Kidney (tissue), 14 donors: ENCODE results near the gene SLC22A1. TPM values are rescaled to one million over a fixed set of nuclear protein-coding genes. Genes with fewer than 3 reads are reported as not detected.

Source experiments
- DNase-seq, 5 donors: peaks; one replicate each; pipeline ENCODE4 v3.0.0-alpha.2; 2013 to 2020
- FAIRE-seq: peaks from 2 replicates; lab custom pipeline; 2012; peaks lifted over from hg19 to GRCh38; lab: Jason Lieb, UNC
- H3K27ac ChIP-seq, 2 donors: one replicate each; pipeline ENCODE4 v1.7.0; 2013; ENCODE audit warnings: low read depth in 2 of 2, low read length in 2 of 2, inconsistent platforms in 1 of 2
- H3K27me3 ChIP-seq: one replicate; pipeline ENCODE4 v1.7.1; 2013; ENCODE audit warnings: low read length, inconsistent platforms; ENCODE audit not compliant: control insufficient read depth, insufficient read depth
- H3K36me3 ChIP-seq, 3 donors: one replicate each; pipeline versions ENCODE4 v1.7.0 to v1.7.1; 2013; ENCODE audit warnings: low read length in 3 of 3, control low read depth in 1 of 3, inconsistent platforms in 1 of 3; ENCODE audit not compliant: insufficient read depth in 3 of 3, control insufficient read depth in 2 of 3
- H3K4me1 ChIP-seq, 3 donors: one replicate each; pipeline versions ENCODE4 v1.7.0 to v1.7.1; 2013; ENCODE audit warnings: low read length in 3 of 3, inconsistent platforms in 1 of 3, low read depth in 1 of 3; ENCODE audit not compliant: control insufficient read depth in 2 of 3, insufficient read depth in 2 of 3
- H3K4me3 ChIP-seq, 3 donors: one replicate each; pipeline versions ENCODE4 v1.7.0 to v1.8.1; 2013; ENCODE audit warnings: low read length in 3 of 3, control low read depth in 1 of 3, inconsistent platforms in 1 of 3
- H3K9ac ChIP-seq, 3 donors: one replicate each; pipeline versions ENCODE4 v1.7.0 to v1.7.1; 2013; ENCODE audit warnings: low read length in 3 of 3, control low read depth in 1 of 3, inconsistent platforms in 1 of 3
- H3K9me3 ChIP-seq, 3 donors: one replicate each; pipeline versions ENCODE4 v1.7.0 to v1.7.1; 2013; ENCODE audit warnings: low read length in 3 of 3, control low read depth in 1 of 3, inconsistent platforms in 1 of 3; ENCODE audit not compliant: control insufficient read depth in 2 of 3, insufficient read depth in 1 of 3
- intact Hi-C: fragments of 100-400 bp; cut with DNase I; formaldehyde crosslinking; loops from one replicate; pipeline ENCODE4 v1.11.1; 2022
- polyA plus RNA-seq: library from polyadenylated mRNA; stranded (reverse); fragments of 350-450 nt; fragmentation: Illumina TruSeq; extraction: RNeasy Lipid Tissue Mini Kit (QIAGEN cat#74804); gene quantifications from one replicate; pipeline ENCODE4 v1.2.3, GENCODE V29; 2014; ENCODE audit warnings: low read depth, low replicate concordance; ENCODE audit not compliant: insufficient read depth
- total RNA-seq: library from RNA; stranded (reverse); fragmentation: NEBNext Ultra II Directional; extraction: Animal tissue kit (Norgen Biotek cat#: 25700); gene quantifications from one replicate; pipeline ENCODE4 v1.2.1, GENCODE V29; 2021
- TF ChIP-seq, protein P1 (sequence below): IDR thresholded peaks from 3 replicates; pipeline ENCODE4 v1.5.1; 2012; ENCODE audit warnings: mild to moderate bottlenecking, moderate library complexity, borderline replicate concordance; ENCODE audit not compliant: insufficient read depth; ENCODE audit errors: extremely low read depth
- donor health status: control.
- donor health status: control.
- donor health status: control.
- donor health status: control.
- donor health status: control.
- donor health status: DM: yes; HTN: yes; CAD: no.
- donor health status: Normal renal cell carcinoma (clear cell type).

SLC22A1 gene
- total and polyA plus RNA-seq, 2 donors from 2014 or later = 1.4 to 2.3 TPM

DNA sequence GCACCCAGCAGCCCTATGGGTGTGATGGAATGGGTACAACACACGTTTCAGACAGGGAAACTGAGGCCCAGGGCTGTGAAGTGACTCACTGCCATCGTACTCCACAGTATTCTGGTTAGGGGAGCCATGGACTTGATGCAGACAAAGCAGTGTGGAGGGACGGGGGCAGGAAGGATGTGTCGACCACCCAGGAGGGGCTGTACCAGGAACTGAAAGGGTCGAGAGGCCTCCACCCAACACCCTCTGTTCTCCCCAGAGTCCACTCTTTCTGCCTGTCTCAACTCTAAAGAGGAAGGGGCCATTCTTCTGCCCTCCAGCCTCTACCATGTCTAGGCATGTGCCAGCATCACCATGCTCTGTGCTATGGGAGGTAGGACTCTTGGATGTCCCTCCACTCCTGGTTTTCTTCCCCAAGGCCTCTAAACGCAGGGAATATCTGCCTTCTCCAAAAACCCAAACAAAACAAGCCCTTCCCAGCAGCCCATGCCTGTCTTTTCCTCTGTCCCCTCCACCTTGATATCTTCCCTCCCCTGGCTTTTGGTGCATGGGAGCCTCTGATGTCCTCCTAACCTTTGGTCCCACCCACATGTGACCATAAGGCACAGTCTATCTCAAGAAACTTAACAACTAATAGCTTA lies 7.4 kb downstream of the SLC22A1 start:
- H3K9me3 ChIP-seq = no peaks in the 10 kb centered on the region
- H3K4me3 ChIP-seq = no peak overlapping the region
- TF ChIP-seq, protein P1, sequence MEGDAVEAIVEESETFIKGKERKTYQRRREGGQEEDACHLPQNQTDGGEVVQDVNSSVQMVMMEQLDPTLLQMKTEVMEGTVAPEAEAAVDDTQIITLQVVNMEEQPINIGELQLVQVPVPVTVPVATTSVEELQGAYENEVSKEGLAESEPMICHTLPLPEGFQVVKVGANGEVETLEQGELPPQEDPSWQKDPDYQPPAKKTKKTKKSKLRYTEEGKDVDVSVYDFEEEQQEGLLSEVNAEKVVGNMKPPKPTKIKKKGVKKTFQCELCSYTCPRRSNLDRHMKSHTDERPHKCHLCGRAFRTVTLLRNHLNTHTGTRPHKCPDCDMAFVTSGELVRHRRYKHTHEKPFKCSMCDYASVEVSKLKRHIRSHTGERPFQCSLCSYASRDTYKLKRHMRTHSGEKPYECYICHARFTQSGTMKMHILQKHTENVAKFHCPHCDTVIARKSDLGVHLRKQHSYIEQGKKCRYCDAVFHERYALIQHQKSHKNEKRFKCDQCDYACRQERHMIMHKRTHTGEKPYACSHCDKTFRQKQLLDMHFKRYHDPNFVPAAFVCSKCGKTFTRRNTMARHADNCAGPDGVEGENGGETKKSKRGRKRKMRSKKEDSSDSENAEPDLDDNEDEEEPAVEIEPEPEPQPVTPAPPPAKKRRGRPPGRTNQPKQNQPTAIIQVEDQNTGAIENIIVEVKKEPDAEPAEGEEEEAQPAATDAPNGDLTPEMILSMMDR = no peak
- no peak overlapping the region for H3K27ac ChIP-seq
- no peak overlapping the region for H3K9ac ChIP-seq
- no peaks in the 10 kb centered on the region for H3K36me3 ChIP-seq
- no peaks in the 10 kb centered on the region for H3K4me1 ChIP-seq
- intact Hi-C loops = no loop called here
- H3K27me3 ChIP-seq = no peaks in the 10 kb centered on the region
- DNase-seq (no peak), FAIRE-seq (no peak)

DNA sequence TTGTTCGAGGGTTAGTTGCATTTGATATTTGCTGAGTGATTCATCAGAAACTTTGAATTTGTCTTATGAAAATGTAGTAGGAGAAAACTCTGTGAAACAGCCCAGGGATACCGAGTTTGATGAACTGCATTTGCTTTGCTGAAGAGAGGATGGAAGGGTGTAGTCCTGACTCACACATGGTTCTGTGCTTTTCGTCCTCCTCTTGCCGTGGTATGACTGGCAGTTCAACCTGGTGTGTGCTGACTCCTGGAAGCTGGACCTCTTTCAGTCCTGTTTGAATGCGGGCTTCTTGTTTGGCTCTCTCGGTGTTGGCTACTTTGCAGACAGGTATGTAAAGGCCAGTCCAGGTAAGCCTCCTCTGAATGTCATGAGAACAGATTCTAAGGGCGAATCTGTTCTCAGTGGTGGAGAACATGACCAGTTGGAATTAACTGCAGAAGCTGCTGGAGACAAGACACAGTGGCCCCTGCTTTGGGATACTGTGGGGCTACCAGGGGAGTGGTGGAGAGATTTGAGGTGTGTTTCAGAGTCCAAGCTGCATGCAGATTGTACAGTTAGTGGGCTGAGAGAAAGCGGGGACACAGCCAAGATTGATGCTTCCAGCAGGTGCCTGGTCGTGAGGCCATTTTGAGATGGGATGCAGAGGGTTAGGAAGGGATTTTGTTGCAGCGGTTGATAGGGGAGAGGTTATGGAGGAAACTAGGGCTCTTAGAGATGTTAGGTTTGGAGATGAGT lies 8.4 kb downstream of the SLC22A1 start:
- TF ChIP-seq, protein P1 = no peak
- Histone ChIP-seq H3K4me3 (no peak overlapping the region), H3K36me3 (no peaks in the 10 kb centered on the region), H3K9me3 (no peaks in the 10 kb centered on the region), H3K27me3 (no peaks in the 10 kb centered on the region), H3K27ac (no peak overlapping the region), H3K4me1 (peaks cover 0 to 3% (median 0%) of the 10 kb centered on the region in 3 donors), H3K9ac (no peak overlapping the region)
- no peak for FAIRE-seq
- intact Hi-C loops = no loop called here
- DNase-seq = no peak

DNA sequence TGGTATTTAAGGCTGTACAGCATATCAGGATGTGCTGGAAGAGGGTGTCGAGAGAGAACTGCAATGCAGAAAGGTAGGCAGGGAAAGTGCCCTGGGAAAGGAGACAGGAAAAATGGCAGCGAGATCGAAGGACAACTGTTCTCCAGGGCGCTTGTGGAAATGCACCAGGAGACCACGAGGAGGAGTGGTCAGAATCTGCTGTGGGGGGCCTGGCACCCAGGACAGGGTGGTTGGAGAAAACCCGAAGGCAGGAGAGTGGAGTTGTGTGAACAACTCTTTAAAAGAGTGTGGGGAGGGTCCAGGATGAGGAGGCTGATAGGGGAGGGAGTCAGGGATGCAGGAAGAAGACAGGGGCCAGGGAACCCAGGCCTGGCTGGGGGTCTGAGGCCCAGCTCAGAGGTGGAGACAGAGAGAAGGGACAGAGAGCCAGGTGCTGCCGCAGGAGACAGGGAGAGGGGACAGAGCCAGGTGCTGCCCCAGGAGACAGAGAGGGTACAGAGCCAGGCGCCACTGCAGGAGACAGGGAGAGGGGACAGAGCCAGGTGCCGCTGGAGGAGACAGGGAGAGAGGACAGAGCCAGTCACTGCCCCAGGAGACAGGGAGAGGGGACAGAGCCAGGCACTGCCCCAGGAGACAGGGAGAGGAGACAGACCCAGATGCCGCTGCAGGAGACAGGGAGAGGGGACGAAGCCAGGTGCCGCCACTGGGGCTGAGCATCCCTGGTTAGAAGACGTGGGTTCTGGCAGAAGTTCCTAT lies 9.3 kb downstream of the SLC22A1 start:
- no peak for FAIRE-seq

More for the DNA sequence above, 9.3 kb downstream of the SLC22A1 start:
- no peak overlapping the region for H3K4me3 ChIP-seq
- TF ChIP-seq, protein P1 = no peak
- H3K27me3 ChIP-seq = no peaks in the 10 kb centered on the region
- no peaks in the 10 kb centered on the region for H3K36me3 ChIP-seq
- DNase-seq = no peak
- no peaks in the 10 kb centered on the region for H3K9me3 ChIP-seq
- H3K9ac ChIP-seq = no peak overlapping the region
- peaks cover 0 to 4% (median 0%) of the 10 kb centered on the region in 3 donors for H3K4me1 ChIP-seq
- intact Hi-C loops = no loop called here
- H3K27ac ChIP-seq = no peak overlapping the region
